ENCODE results near the gene KCMF1.

KCMF1 gene

GRCh38 chr2:84956334-84957297 is 14.3 kb upstream of the KCMF1 start:
- DNase-seq (ENCODE audit: low read depth): no peak

- DNase-seq (ENCODE audit: low read depth): no peak
Observed at GRCh38 chr2:84957771-84958134, 13.2 kb upstream of the KCMF1 start.

- DNase-seq (ENCODE audit: low read depth): no peak
Observed at GRCh38 chr2:84958135-84959059, 12.6 kb upstream of the KCMF1 start.

GRCh38 chr2:84959095-84959565 is 11.8 kb upstream of the KCMF1 start:
- no peak for DNase-seq (ENCODE audit: low read depth)

GRCh38 chr2:84959566-84960506 is 11.1 kb upstream of the KCMF1 start:
- DNase-seq (ENCODE audit: low read depth): no peak

GRCh38 chr2:84962917-84963316 is 8.0 kb upstream of the KCMF1 start:
- no peak for DNase-seq (ENCODE audit: low read depth)

GRCh38 chr2:84963323-84963691 is 7.7 kb upstream of the KCMF1 start:
- DNase-seq (ENCODE audit: low read depth): no peak

GRCh38 chr2:84963692-84964405 is 7.1 kb upstream of the KCMF1 start:
- DNase-seq (ENCODE audit: low read depth): no peak

- DNase-seq (ENCODE audit: low read depth): no peak
Observed at GRCh38 chr2:84964406-84965191, 6.4 kb upstream of the KCMF1 start.

GRCh38 chr2:84965192-84965516 is 5.8 kb upstream of the KCMF1 start:
- no peak for DNase-seq (ENCODE audit: low read depth)

- no peak for DNase-seq (ENCODE audit: low read depth)
Observed at GRCh38 chr2:84965827-84966226, 5.1 kb upstream of the KCMF1 start.

- DNase-seq (ENCODE audit: low read depth): no peak
Observed at GRCh38 chr2:84966731-84967130, 4.2 kb upstream of the KCMF1 start.

- DNase-seq (ENCODE audit: low read depth): no peak
Observed at GRCh38 chr2:84969511-84970209, 1.3 kb upstream of the KCMF1 start.

- peak; percentile 58 for DNase-seq (ENCODE audit: low read depth)
Observed at GRCh38 chr2:84970210-84970867, 622 bp upstream of the KCMF1 start.

- peak; percentile 60 for DNase-seq (ENCODE audit: low read depth)
Observed at GRCh38 chr2:84971510-84972206, 697 bp downstream of the KCMF1 start.

GRCh38 chr2:84972207-84972783 is 1.3 kb downstream of the KCMF1 start:
- no peak for DNase-seq (ENCODE audit: low read depth)

- DNase-seq (ENCODE audit: low read depth): no peak
Observed at GRCh38 chr2:84972932-84973331, 2.0 kb downstream of the KCMF1 start.
